K562 (cell line): ENCODE data around the gene PRR30. TPM values are rescaled to one million over a fixed set of nuclear protein-coding genes. Genes with fewer than 3 reads are reported as not detected.
A peak's percentile ranks its signal among the peaks of the same experiment; 100 is the strongest.

Experiments used
- ATAC-seq: fragments of 200-7000 bp; cut with Tn5 transposase; 3 replicates; pipeline ENCODE4 v1.9.1; 2020; ENCODE audit warnings: moderate library complexity
- BruUV-seq: library from RNA; stranded (reverse); fragments of 400-500 nt; replicated peaks from 2 replicates; lab custom pipeline; 2021; lab: Mats Ljungman, UMichigan
- CTCF ChIA-PET: fragments of 300-600 bp; formaldehyde crosslinking; extraction: SDS; loops from one replicate; lab custom pipeline; 2021; ENCODE audit warnings: low intra/inter-chr PET ratio; lab: Yijun Ruan, JAX
- POLR2A ChIA-PET: fragments of 300-600, 350-650 bp; sonication (Branson Sonifier 250); formaldehyde crosslinking; extraction: SDS; loops from one replicate; lab custom pipeline; 2021; ENCODE audit warnings: antibody characterized with exemption, inconsistent platforms; lab: Yijun Ruan, JAX
- DNase-seq, 4 experiments: peaks; one replicate each; pipeline versions ENCODE4 v3.0.0 to v3.0.0-alpha.2; 2011 to 2018; ENCODE audit warnings: low spot score in 3 of 4, mixed read lengths in 3 of 4; ENCODE audit errors: extremely low read depth in 1 of 4
- FAIRE-seq: peaks from 2 replicates; lab custom pipeline; 2011; peaks lifted over from hg19 to GRCh38; lab: Jason Lieb, UNC
- H2AFZ ChIP-seq: 2 replicates; pipeline ENCODE4 v1.6.0; 2011; ENCODE audit warnings: low read depth, low read length, control low read depth, inconsistent platforms
- H3K27ac ChIP-seq: fragments of 200-600 bp; 3 replicates; pipeline ENCODE4 v1.8.0; 2011; ENCODE audit warnings: low read depth, mild to moderate bottlenecking, control low read depth, inconsistent platforms, low read length, moderate library complexity, mixed read lengths; ENCODE audit errors: extremely low read depth
- H3K27me3 ChIP-seq, 2 experiments: fragments of 300-600 bp in 1 of 2; 2 replicates in 1 of 2; 3 replicates in 1 of 2; pipeline versions ENCODE4 v1.6.0 to v1.8.0; 2011; ENCODE audit warnings: inconsistent platforms in 2 of 2, low read length in 2 of 2, mild to moderate bottlenecking in 1 of 2, mixed read lengths in 1 of 2, moderate library complexity in 1 of 2; ENCODE audit not compliant: control insufficient read depth in 2 of 2, insufficient read depth in 2 of 2
- H3K36me3 ChIP-seq: fragments of 300-600 bp; 3 replicates; pipeline ENCODE4 v1.8.0; 2011; ENCODE audit warnings: mild to moderate bottlenecking, low read length, inconsistent platforms; ENCODE audit not compliant: control insufficient read depth, insufficient read depth
- H3K4me1 ChIP-seq, 2 experiments: fragments of 200-600 bp in 1 of 2; replicated peaks in 1 of 2; 2 replicates in 1 of 2; 3 replicates in 1 of 2; pipeline versions ENCODE4 v1.5.1 to v1.8.0; 2011; ENCODE audit warnings: inconsistent platforms in 2 of 2, low read length in 2 of 2, mild to moderate bottlenecking in 1 of 2, mixed read lengths in 1 of 2, moderate library complexity in 1 of 2; ENCODE audit not compliant: control insufficient read depth in 2 of 2, insufficient read depth in 2 of 2
- H3K4me2 ChIP-seq: 2 replicates; pipeline ENCODE4 v1.6.1; 2011; ENCODE audit warnings: low read length, control low read depth, inconsistent platforms, mixed read lengths; ENCODE audit not compliant: insufficient read depth
- H3K4me3 ChIP-seq: fragments of 200-600 bp; sonication (generic), shearing (Covaris generic); 2 replicates; pipeline ENCODE4 v1.5.1; 2016; ENCODE audit warnings: control low read depth, inconsistent platforms
- H3K79me2 ChIP-seq: fragments of 200-600 bp; 3 replicates; pipeline ENCODE4 v1.8.0; 2011; ENCODE audit warnings: low read length, inconsistent platforms; ENCODE audit not compliant: control insufficient read depth, insufficient read depth
- H3K9ac ChIP-seq, 2 experiments: 2 replicates each; pipeline versions ENCODE4 v1.6.0 to v1.6.1; 2011; ENCODE audit warnings: low read depth in 2 of 2, low read length in 2 of 2, control low read depth in 1 of 2, inconsistent platforms in 1 of 2, mild to moderate bottlenecking in 1 of 2, mixed read lengths in 1 of 2; ENCODE audit not compliant: insufficient read depth in 1 of 2
- H3K9me1 ChIP-seq: one replicate; pipeline ENCODE4 v1.6.0; 2011; ENCODE audit warnings: inconsistent platforms, mild to moderate bottlenecking, low read length, moderate library complexity; ENCODE audit not compliant: control insufficient read depth, insufficient read depth
- H3K9me3 ChIP-seq: replicated peaks from 2 replicates; pipeline ENCODE4 v1.5.1; 2011; ENCODE audit warnings: low read depth, low read length, inconsistent platforms; ENCODE audit not compliant: control insufficient read depth, insufficient read depth
- H4K20me1 ChIP-seq: replicated peaks from 2 replicates; pipeline ENCODE4 v1.6.1; 2011; ENCODE audit warnings: low read length, inconsistent platforms, mixed read lengths; ENCODE audit not compliant: control insufficient read depth, insufficient read depth
- CCNT2 ChIP-seq: IDR thresholded peaks from 2 replicates; pipeline ENCODE4 v1.6.1; 2011; ENCODE audit warnings: borderline replicate concordance, low read depth, mild to moderate bottlenecking, moderate library complexity, mixed read lengths, low read length; ENCODE audit not compliant: insufficient read length; ENCODE audit errors: extremely low read depth
- EGR1 ChIP-seq: fragments of 450-650 bp; conservative IDR thresholded peaks from 2 replicates; pipeline ENCODE4 v1.6.1; 2017; ENCODE audit warnings: mild to moderate bottlenecking
- JUND ChIP-seq, 2 experiments: IDR thresholded peaks; 2 replicates in 1 of 2; 3 replicates in 1 of 2; pipeline ENCODE4 v1.6.1; 2011; ENCODE audit warnings: borderline replicate concordance in 2 of 2, low read depth in 2 of 2, low read length in 2 of 2, improper control_type of control experiment in 1 of 2, missing biosample characterization in 1 of 2, missing genetic modification characterization in 1 of 2, missing genetic modification reagents in 1 of 2
- MYNN ChIP-seq, 2 experiments: sonication (generic); formaldehyde crosslinking in 1 of 2; IDR thresholded peaks; 2 replicates each; pipeline versions ENCODE4 v1.5.0 to v1.6.1; 2016 to 2020; ENCODE audit warnings: antibody characterized with exemption in 1 of 2, missing genetic modification reagents in 1 of 2
- NEUROD1 ChIP-seq: fragments of 150-350 bp; IDR thresholded peaks from 2 replicates; pipeline ENCODE4 v1.6.1; 2014; ENCODE audit warnings: borderline replicate concordance, low read length, low read depth; ENCODE audit not compliant: partially characterized antibody
- NFATC3 ChIP-seq: fragments of 450-650 bp; IDR thresholded peaks from 2 replicates; pipeline ENCODE4 v1.6.1; 2017; ENCODE audit warnings: mild to moderate bottlenecking
- RNF2 ChIP-seq: sonication (generic); IDR thresholded peaks from 2 replicates; pipeline ENCODE4 v1.6.1; 2016
- YY1 ChIP-seq, 3 experiments: IDR thresholded peaks; 2 replicates each; pipeline ENCODE4 v1.6.1; 2011; ENCODE audit warnings: low read length in 2 of 3, mild to moderate bottlenecking in 2 of 3, moderate library complexity in 2 of 3, borderline replicate concordance in 1 of 3, control low read depth in 1 of 3, low read depth in 1 of 3; ENCODE audit not compliant: insufficient read depth in 3 of 3, insufficient replicate concordance in 2 of 3, control insufficient read depth in 1 of 3, insufficient read length in 1 of 3; ENCODE audit errors: extremely low read depth in 1 of 3
- ZC3H4 ChIP-seq: sonication (generic); formaldehyde crosslinking; IDR thresholded peaks from 2 replicates; pipeline ENCODE4 v1.9.0; 2021; ENCODE audit warnings: missing genetic modification reagents, borderline replicate concordance
- ZFPM2 ChIP-seq: fragments of 250-450 bp; sonication (Bioruptor Pico); IDR thresholded peaks from 2 replicates; pipeline ENCODE4 v1.5.1; 2022; ENCODE audit warnings: mild to moderate bottlenecking
- ZNF274 ChIP-seq: IDR thresholded peaks from 2 replicates; pipeline ENCODE4 v1.6.1; 2011; ENCODE audit warnings: low read depth, mild to moderate bottlenecking, low read length, moderate library complexity, borderline replicate concordance
- WGBS: fragments of 100-300 bp; shearing (Covaris generic); methylation state at CpG from one replicate; pipeline ENCODE4 v1.1.6; 2016; ENCODE audit warnings: low coverage, mixed read lengths; ENCODE audit not compliant: insufficient coverage; ENCODE audit errors: missing lambda C conversion rate; 5-methylcytosine and 5-hydroxymethylcytosine counted together
- in situ Hi-C: fragments of 300-500 bp; cut with MboI; formaldehyde crosslinking; loops from 4 replicates; pipeline ENCODE4 v1.15.0; 2018; ENCODE audit warnings: inconsistent platforms, mixed read lengths
- intact Hi-C: fragments of 100-400 bp; cut with micrococcal nuclease; formaldehyde crosslinking; loops from 2 replicates; pipeline ENCODE4 v1.14.2; 2022
- polyA plus RNA-seq, 8 experiments: library from polyadenylated mRNA; depleted of rRNA in 4 of 8; stranded (reverse) in 5 of 8; unstranded in 3 of 8; fragments of >200 nt; fragmentation: Nextera tagmentation in 2 of 8; fragmentation: Illumina TruSeq in 1 of 8; extraction: Ambion mirVana in 2 of 8; extraction: Trizol in 1 of 8; gene quantifications; 2 replicates each; pipeline versions ENCODE4 v1.2.1 to v1.2.3, GENCODE V29; 2011 to 2014; ENCODE audit warnings: inconsistent platforms in 1 of 8, missing spikeins in 1 of 8
- total RNA-seq, 7 experiments: library from RNA; depleted of rRNA in 6 of 7; stranded (reverse); fragments of >200 nt in 6 of 7; fragmentation: Illumina TruSeq in 2 of 7; extraction: Trizol in 2 of 7; gene quantifications; 2 replicates each; pipeline versions ENCODE4 v1.2.1 to v1.2.3, GENCODE V29; 2011 to 2021; ENCODE audit warnings: low replicate concordance in 1 of 7
- TF ChIP-seq, protein P1 (sequence below): fragments of 250-450 bp; sonication (Bioruptor Pico); IDR thresholded peaks from 2 replicates; pipeline ENCODE4 v1.5.0; 2020; ENCODE audit warnings: mild to moderate bottlenecking
- TF ChIP-seq, protein P2 (sequence below), 2 experiments: fragments of 200-800 bp in 1 of 2; sonication (Bioruptor generic) in 1 of 2; sonication (generic) in 1 of 2; formaldehyde crosslinking in 1 of 2; IDR thresholded peaks in 1 of 2; conservative IDR thresholded peaks in 1 of 2; 2 replicates each; pipeline versions ENCODE4 v1.5.0 to v1.6.1; 2016 to 2020; ENCODE audit warnings: missing compliant biosample characterization in 1 of 2, missing genetic modification characterization in 1 of 2, missing genetic modification reagents in 1 of 2
- TF ChIP-seq, protein P3 (sequence below): fragments of 250-450 bp; sonication (Bioruptor Pico); IDR thresholded peaks from 2 replicates; pipeline ENCODE4 v1.4.0; 2020

PRR30 gene
- total and polyA plus RNA-seq, 9 of the 15 experiments (the other 6 are each of a cell fraction or from before 2014, with no cell fraction given): not detected

DNA sequence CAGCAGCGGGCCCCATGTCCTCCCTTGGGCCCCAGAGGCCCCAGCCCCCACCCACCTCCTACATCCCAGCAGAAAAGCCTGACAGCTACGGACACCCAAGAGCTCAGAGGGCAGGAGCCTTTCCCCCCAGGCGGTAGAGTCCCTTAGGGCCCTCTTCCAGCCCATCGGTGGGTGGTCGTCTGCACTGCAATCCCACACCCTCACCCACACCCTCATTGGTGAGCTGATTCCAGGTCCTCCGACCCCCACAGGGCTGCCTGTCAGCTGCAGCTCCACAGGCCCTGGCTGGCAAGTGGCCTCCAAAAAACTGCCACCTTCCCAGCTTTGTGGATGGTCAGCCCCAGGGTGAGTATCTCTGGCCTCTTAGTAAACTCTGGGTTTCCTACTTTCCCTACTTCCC is 20.1 kb upstream of the PRR30 start:
- in situ Hi-C loops (no loop called here), intact Hi-C loops (no loop called here)
- no peaks in the 10 kb centered on the region for H4K20me1 ChIP-seq
- no peaks in the 10 kb centered on the region for H3K36me3 ChIP-seq
- H3K4me1 ChIP-seq: peaks cover 0 to 13% of the 10 kb centered on the region in 2 experiments; a peak in 3 of 5 replicates
- DNase-seq (no peak), FAIRE-seq (no peak), ATAC-seq (peak; percentile 12; the same call in 2 of the 3 replicates)
- H3K4me3 ChIP-seq: no peak overlapping the region
- WGBS: 25% methylated on average over 5 of the region's 6 CpGs
- ChIA-PET POLR2A (interaction anchor here (0.6 to 1.6 kb wide), 2 partner anchors 41 to 120 kb away, joined by 3 to 5 read pairs; no protein-coding TSS in a partner anchor), CTCF (no interaction called here)
- H3K27ac ChIP-seq: no peak overlapping the region
- no peaks in the 10 kb centered on the region for H3K9me1 ChIP-seq
- H3K9ac ChIP-seq: 0 out of 4 replicates have a peak overlapping the region, but pooled peaks of 1 of the 2 experiments have one; percentile 45
- no peaks in the 10 kb centered on the region for H3K9me3 ChIP-seq
- H3K27me3 ChIP-seq: no peaks in the 10 kb centered on the region
- 0 out of 2 replicates have a peak overlapping the region, but pooled peaks have one; percentile 28 for H2AFZ ChIP-seq
- H3K79me2 ChIP-seq: no peaks in the 10 kb centered on the region
- H3K4me2 ChIP-seq: no peak overlapping the region
- BruUV-seq: no TSS peak
- TF ChIP-seq CCNT2: no peak
- TF ChIP-seq JUND (IDR thresholded peaks at IDR 0.05; ENCODE audit: borderline replicate concordance, low read depth, low read length): no peak
- no peak for TF ChIP-seq JUND (tag; IDR thresholded peaks at IDR 0.05; ENCODE audit: borderline replicate concordance, low read depth, low read length)
- TF ChIP-seq, protein P1, sequence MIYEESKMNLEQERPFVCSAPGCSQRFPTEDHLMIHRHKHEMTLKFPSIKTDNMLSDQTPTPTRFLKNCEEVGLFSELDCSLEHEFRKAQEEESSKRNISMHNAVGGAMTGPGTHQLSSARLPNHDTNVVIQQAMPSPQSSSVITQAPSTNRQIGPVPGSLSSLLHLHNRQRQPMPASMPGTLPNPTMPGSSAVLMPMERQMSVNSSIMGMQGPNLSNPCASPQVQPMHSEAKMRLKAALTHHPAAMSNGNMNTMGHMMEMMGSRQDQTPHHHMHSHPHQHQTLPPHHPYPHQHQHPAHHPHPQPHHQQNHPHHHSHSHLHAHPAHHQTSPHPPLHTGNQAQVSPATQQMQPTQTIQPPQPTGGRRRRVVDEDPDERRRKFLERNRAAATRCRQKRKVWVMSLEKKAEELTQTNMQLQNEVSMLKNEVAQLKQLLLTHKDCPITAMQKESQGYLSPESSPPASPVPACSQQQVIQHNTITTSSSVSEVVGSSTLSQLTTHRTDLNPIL (CRISPR knock-in tag): no peak
- TF ChIP-seq, protein P2, sequence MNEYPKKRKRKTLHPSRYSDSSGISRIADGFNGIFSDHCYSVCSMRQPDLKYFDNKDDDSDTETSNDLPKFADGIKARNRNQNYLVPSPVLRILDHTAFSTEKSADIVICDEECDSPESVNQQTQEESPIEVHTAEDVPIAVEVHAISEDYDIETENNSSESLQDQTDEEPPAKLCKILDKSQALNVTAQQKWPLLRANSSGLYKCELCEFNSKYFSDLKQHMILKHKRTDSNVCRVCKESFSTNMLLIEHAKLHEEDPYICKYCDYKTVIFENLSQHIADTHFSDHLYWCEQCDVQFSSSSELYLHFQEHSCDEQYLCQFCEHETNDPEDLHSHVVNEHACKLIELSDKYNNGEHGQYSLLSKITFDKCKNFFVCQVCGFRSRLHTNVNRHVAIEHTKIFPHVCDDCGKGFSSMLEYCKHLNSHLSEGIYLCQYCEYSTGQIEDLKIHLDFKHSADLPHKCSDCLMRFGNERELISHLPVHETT (CRISPR knock-in tag; conservative IDR thresholded peaks at IDR 0.05 in 1 of 2, IDR thresholded peaks at IDR 0.05 in 1 of 2): no peak
- TF ChIP-seq, protein P3, sequence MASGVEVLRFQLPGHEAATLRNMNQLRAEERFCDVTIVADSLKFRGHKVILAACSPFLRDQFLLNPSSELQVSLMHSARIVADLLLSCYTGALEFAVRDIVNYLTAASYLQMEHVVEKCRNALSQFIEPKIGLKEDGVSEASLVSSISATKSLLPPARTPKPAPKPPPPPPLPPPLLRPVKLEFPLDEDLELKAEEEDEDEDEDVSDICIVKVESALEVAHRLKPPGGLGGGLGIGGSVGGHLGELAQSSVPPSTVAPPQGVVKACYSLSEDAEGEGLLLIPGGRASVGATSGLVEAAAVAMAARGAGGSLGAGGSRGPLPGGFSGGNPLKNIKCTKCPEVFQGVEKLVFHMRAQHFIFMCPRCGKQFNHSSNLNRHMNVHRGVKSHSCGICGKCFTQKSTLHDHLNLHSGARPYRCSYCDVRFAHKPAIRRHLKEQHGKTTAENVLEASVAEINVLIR (CRISPR knock-in tag): no peak
- no peak for TF ChIP-seq ZC3H4 (CRISPR knock-in tag)
- TF ChIP-seq RNF2: no peak
- TF ChIP-seq NEUROD1: no peak
- no peak for TF ChIP-seq ZFPM2 (CRISPR knock-in tag)
- TF ChIP-seq EGR1: no peak
- TF ChIP-seq NFATC3: no peak
- no peak for TF ChIP-seq YY1 (IDR thresholded peaks at IDR 0.05; ENCODE audit: borderline replicate concordance in 1 of 3, control insufficient read depth in 1 of 3, extremely low read depth in 1 of 3, insufficient read depth in 3 of 3, insufficient read length in 1 of 3, insufficient replicate concordance in 2 of 3, low read depth in 1 of 3, low read length in 2 of 3)
- no peak for TF ChIP-seq MYNN (IDR thresholded peaks at IDR 0.05)
- TF ChIP-seq MYNN (CRISPR knock-in tag; IDR thresholded peaks at IDR 0.05): no peak
- no peak for TF ChIP-seq ZNF274
